Measurements from ENCODE around the gene PATJ.

The PATJ gene

GRCh38 chr1:62068978-62069377 is 326.7 kb downstream of the PATJ start:
- TF ChIP-seq FOXP2 (optimal IDR thresholded peaks at IDR 0.05; ENCODE audit: borderline replicate concordance, extremely low read depth, extremely low read length, insufficient read depth) (no peak), TAF1 (IDR thresholded peaks at IDR 0.05; ENCODE audit: borderline replicate concordance, insufficient read depth, low read length) (no peak), REST (IDR thresholded peaks at IDR 0.05; ENCODE audit: insufficient read depth in 1 of 2, low read depth in 2 of 2, low read length in 2 of 2) (no peak), POLR2AphosphoS5 (IDR thresholded peaks at IDR 0.05; ENCODE audit: low read depth, low read length) (no peak), SIN3A (IDR thresholded peaks at IDR 0.05; ENCODE audit: borderline replicate concordance, insufficient read depth, low read length) (no peak)

DNA sequence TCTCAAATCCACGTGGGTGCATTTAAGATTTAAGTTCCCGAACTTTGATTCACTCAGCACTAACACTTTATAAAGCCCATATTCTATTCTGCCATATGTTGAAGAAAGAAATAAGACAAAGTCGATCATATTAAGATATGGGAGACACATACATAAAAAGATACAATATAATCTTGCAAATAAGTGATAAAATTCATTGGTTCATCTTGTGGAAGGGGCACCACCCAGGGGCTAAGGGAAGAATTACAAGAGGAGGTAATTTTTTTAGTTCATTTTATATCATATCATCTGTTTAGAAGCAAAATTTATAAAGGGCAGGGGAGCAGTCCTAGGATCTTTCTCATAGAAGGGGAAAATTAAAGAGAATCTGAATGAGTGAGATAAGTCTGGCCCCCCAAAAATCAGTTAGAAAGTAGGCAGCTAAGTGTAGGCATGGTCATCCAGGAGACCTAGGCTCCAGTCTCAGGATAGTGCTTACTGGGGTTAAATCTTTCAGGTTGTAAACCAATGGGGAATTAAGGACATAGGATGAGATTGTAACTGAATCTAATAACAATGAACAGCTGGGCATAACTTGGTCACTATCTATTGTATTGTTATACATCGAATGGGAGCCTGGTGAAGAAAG is 328.2 kb downstream of the PATJ start:
- TF ChIP-seq SIN3A (IDR thresholded peaks at IDR 0.05; ENCODE audit: borderline replicate concordance, insufficient read depth, low read length): no peak
- TF ChIP-seq TAF1 (IDR thresholded peaks at IDR 0.05; ENCODE audit: borderline replicate concordance, insufficient read depth, low read length): no peak
- no peak for TF ChIP-seq POLR2AphosphoS5 (IDR thresholded peaks at IDR 0.05; ENCODE audit: low read depth, low read length)
- no peak for TF ChIP-seq REST (IDR thresholded peaks at IDR 0.05; ENCODE audit: insufficient read depth in 1 of 2, low read depth in 2 of 2, low read length in 2 of 2)
- TF ChIP-seq FOXP2 (optimal IDR thresholded peaks at IDR 0.05; ENCODE audit: borderline replicate concordance, extremely low read depth, extremely low read length, insufficient read depth): no peak

- TF ChIP-seq REST (IDR thresholded peaks at IDR 0.05; ENCODE audit: insufficient read depth in 1 of 2, low read depth in 2 of 2, low read length in 2 of 2): no peak
Measured at GRCh38 chr1:62071695-62072094, 329.4 kb downstream of the PATJ start.

GRCh38 chr1:62076286-62076685 is 334.0 kb downstream of the PATJ start:
- TF ChIP-seq REST (IDR thresholded peaks at IDR 0.05; ENCODE audit: insufficient read depth in 1 of 2, low read depth in 2 of 2, low read length in 2 of 2): no peak
- no peak for TF ChIP-seq POLR2AphosphoS5 (IDR thresholded peaks at IDR 0.05; ENCODE audit: low read depth, low read length)
- TF ChIP-seq SIN3A (IDR thresholded peaks at IDR 0.05; ENCODE audit: borderline replicate concordance, insufficient read depth, low read length): no peak
- TF ChIP-seq TAF1 (IDR thresholded peaks at IDR 0.05; ENCODE audit: borderline replicate concordance, insufficient read depth, low read length): no peak
- TF ChIP-seq FOXP2 (optimal IDR thresholded peaks at IDR 0.05; ENCODE audit: borderline replicate concordance, extremely low read depth, extremely low read length, insufficient read depth): no peak

DNA sequence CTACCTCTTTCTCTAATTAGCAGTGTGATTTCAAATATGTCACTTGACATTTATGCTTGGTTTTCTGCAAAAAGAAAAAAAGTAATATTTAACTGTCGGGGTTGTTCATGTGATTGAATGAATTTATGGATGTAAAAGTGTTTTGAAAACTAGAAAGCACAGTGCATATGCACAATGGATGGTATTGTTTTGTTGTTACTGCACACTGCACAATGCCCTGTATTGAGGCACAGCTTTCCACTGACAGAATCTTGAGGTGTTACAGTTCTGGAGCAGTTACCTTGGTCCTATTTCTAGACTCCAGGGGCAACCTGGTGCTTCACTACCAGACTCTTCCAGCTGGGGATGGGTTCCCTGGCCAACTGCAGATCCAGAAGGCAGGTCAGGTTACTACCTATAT is 335.5 kb downstream of the PATJ start:
- TF ChIP-seq REST (IDR thresholded peaks at IDR 0.05; ENCODE audit: insufficient read depth in 1 of 2, low read depth in 2 of 2, low read length in 2 of 2) (no peak), TAF1 (IDR thresholded peaks at IDR 0.05; ENCODE audit: borderline replicate concordance, insufficient read depth, low read length) (no peak), FOXP2 (optimal IDR thresholded peaks at IDR 0.05; ENCODE audit: borderline replicate concordance, extremely low read depth, extremely low read length, insufficient read depth) (no peak), POLR2AphosphoS5 (IDR thresholded peaks at IDR 0.05; ENCODE audit: low read depth, low read length) (no peak), SIN3A (IDR thresholded peaks at IDR 0.05; ENCODE audit: borderline replicate concordance, insufficient read depth, low read length) (no peak)
